Panc1 (cell line): Measurements from ENCODE around the gene SECISBP2. TPM values are rescaled to one million over a fixed set of nuclear protein-coding genes. Genes with fewer than 3 reads are reported as not detected.

ENCODE experiments used
- ATAC-seq: fragments of 200-7000 bp; cut with Tn5 transposase; 2 replicates; pipeline ENCODE4 v1.9.1; 2020; ENCODE audit warnings: mild to moderate bottlenecking, moderate library complexity
- BruUV-seq: library from RNA; stranded (reverse); fragments of 400-500 nt; replicated peaks from 2 replicates; lab custom pipeline; 2021; lab: Mats Ljungman, UMichigan
- CTCF ChIA-PET: fragments of 300-600 bp; sonication (Branson Sonifier 250); formaldehyde crosslinking; loops from one replicate; lab custom pipeline; 2022; ENCODE audit warnings: antibody characterized with exemption; lab: Charles Lee
- POLR2A ChIA-PET: fragments of 300-600 bp; sonication (Branson Sonifier 250); formaldehyde crosslinking; loops from one replicate; lab custom pipeline; 2022; ENCODE audit warnings: antibody characterized with exemption; lab: Charles Lee
- DNase-seq: peaks from one replicate; pipeline ENCODE4 v3.0.0-alpha.2; 2010; ENCODE audit warnings: low read depth, low spot score
- H3K27ac ChIP-seq: 2 replicates; pipeline ENCODE4 v1.5.1; 2011; ENCODE audit warnings: mild to moderate bottlenecking, low read length, inconsistent platforms
- H3K27me3 ChIP-seq: fragments of 200-500 bp; sonication (Bioruptor generic); 2 replicates; pipeline ENCODE4 v1.6.0; 2014; ENCODE audit warnings: low read length, inconsistent platforms; ENCODE audit not compliant: control insufficient read depth, insufficient read depth
- H3K36me3 ChIP-seq: fragments of 200-500 bp; sonication (Bioruptor generic); 2 replicates; pipeline ENCODE4 v1.5.1; 2014; ENCODE audit warnings: inconsistent platforms, mild to moderate bottlenecking, low read length, moderate library complexity; ENCODE audit not compliant: control insufficient read depth, insufficient read depth
- H3K4me1 ChIP-seq: 2 replicates; pipeline ENCODE4 v1.5.1; 2011; ENCODE audit warnings: inconsistent platforms, mild to moderate bottlenecking, low read length, moderate library complexity; ENCODE audit not compliant: control insufficient read depth, insufficient read depth
- H3K4me3 ChIP-seq, 2 experiments: 2 replicates each; pipeline ENCODE4 v1.5.1; 2011 to 2012; ENCODE audit warnings: low read depth in 2 of 2, low read length in 2 of 2, mild to moderate bottlenecking in 2 of 2, inconsistent platforms in 1 of 2, moderate library complexity in 1 of 2
- H3K9me3 ChIP-seq: fragments of 200-500 bp; sonication (Bioruptor generic); 2 replicates; pipeline ENCODE4 v1.5.1; 2014; ENCODE audit warnings: low read depth, mild to moderate bottlenecking, inconsistent platforms, low read length, moderate library complexity; ENCODE audit not compliant: control insufficient read depth, insufficient read depth
- CTCF ChIP-seq: fragments of 450-650 bp; IDR thresholded peaks from 2 replicates; pipeline ENCODE4 v1.5.1; 2017; ENCODE audit warnings: mild to moderate bottlenecking
- POLR2AphosphoS5 ChIP-seq: IDR thresholded peaks from 2 replicates; pipeline ENCODE4 v1.6.1; 2012; ENCODE audit warnings: mild to moderate bottlenecking, low read depth, low read length, moderate library complexity
- REST ChIP-seq, 2 experiments: IDR thresholded peaks; 2 replicates each; pipeline ENCODE4 v1.6.1; 2011 to 2012; ENCODE audit warnings: low read depth in 2 of 2, control low read depth in 1 of 2, low read length in 1 of 2, mild to moderate bottlenecking in 1 of 2, moderate library complexity in 1 of 2; ENCODE audit not compliant: insufficient read depth in 1 of 2
- SIN3A ChIP-seq: IDR thresholded peaks from 2 replicates; pipeline ENCODE4 v1.6.1; 2012; ENCODE audit warnings: low read depth, mild to moderate bottlenecking, low read length, moderate library complexity, borderline replicate concordance; ENCODE audit not compliant: insufficient read depth
- TCF7L2 ChIP-seq: IDR thresholded peaks from 2 replicates; pipeline ENCODE4 v1.6.1; 2011; ENCODE audit warnings: mild to moderate bottlenecking, low read depth, low read length, inconsistent platforms
- in situ Hi-C: cut with HindIII; loops from 2 replicates; pipeline ENCODE4 v1.10.0; 2016; ENCODE audit warnings: low sequenced_read_pairs, low pct_unique_long_range_greater_than_20kb
- intact Hi-C: fragments of 100-400 bp; cut with micrococcal nuclease; formaldehyde crosslinking; loops from one replicate; pipeline ENCODE4 v1.10.0; 2022; ENCODE audit not compliant: unreplicated experiment
- total RNA-seq: library from RNA; stranded (reverse); gene quantifications from one replicate; pipeline ENCODE4 v1.2.1, GENCODE V29; 2021; ENCODE audit not compliant: unreplicated experiment

SECISBP2 gene
- total RNA-seq, 1 experiment from 2014 or later: 17.7 TPM

- H3K36me3 ChIP-seq: no peaks in the 10 kb centered on the region
- in situ Hi-C loops: no loop called here
- DNase-seq (no peak), ATAC-seq (no peak)
- no peaks in the 10 kb centered on the region for H3K4me1 ChIP-seq
- H3K27ac ChIP-seq: no peak overlapping the region
- H3K27me3 ChIP-seq: no peaks in the 10 kb centered on the region
- no peak overlapping the region for H3K4me3 ChIP-seq
- intact Hi-C loops: no loop called here
- ChIA-PET POLR2A (no interaction called here), CTCF (no interaction called here)
- no peak for TF ChIP-seq SIN3A
- TF ChIP-seq REST (IDR thresholded peaks at IDR 0.05; ENCODE audit: insufficient read depth in 1 of 2, low read depth in 2 of 2, low read length in 1 of 2): no peak
- no peak for TF ChIP-seq POLR2AphosphoS5
- TF ChIP-seq TCF7L2: no peak
- no peaks in the 10 kb centered on the region for H3K9me3 ChIP-seq
- no TSS peak for BruUV-seq
Observed at GRCh38 chr9:89354471-89354870, 36.2 kb downstream of the SECISBP2 start.

- in situ Hi-C loops (no loop called here), intact Hi-C loops (no loop called here)
- no TSS peak for BruUV-seq
- Histone ChIP-seq H3K27ac (no peak overlapping the region), H3K4me1 (no peaks in the 10 kb centered on the region), H3K4me3 (no peak overlapping the region), H3K27me3 (no peaks in the 10 kb centered on the region), H3K9me3 (no peaks in the 10 kb centered on the region), H3K36me3 (no peaks in the 10 kb centered on the region)
- ChIA-PET CTCF (no interaction called here), POLR2A (no interaction called here)
- TF ChIP-seq TCF7L2 (no peak), CTCF (no peak), SIN3A (no peak), REST (IDR thresholded peaks at IDR 0.05; ENCODE audit: insufficient read depth in 1 of 2, low read depth in 2 of 2, low read length in 1 of 2) (no peak), POLR2AphosphoS5 (no peak)
- ATAC-seq (no peak), DNase-seq (no peak)
Observed at GRCh38 chr9:89356782-89357181, 38.5 kb downstream of the SECISBP2 start.
